GM19463 (cell line): ENCODE results near the gene CACNA1C.

Experiments
- ATAC-seq: cut with Tn5 transposase; IDR thresholded peaks from one replicate; pipeline ENCODE4 v1.9.1; 2021; ENCODE audit warnings: mild to moderate bottlenecking, moderate library complexity; ENCODE audit not compliant: unreplicated experiment

CACNA1C gene

DNA sequence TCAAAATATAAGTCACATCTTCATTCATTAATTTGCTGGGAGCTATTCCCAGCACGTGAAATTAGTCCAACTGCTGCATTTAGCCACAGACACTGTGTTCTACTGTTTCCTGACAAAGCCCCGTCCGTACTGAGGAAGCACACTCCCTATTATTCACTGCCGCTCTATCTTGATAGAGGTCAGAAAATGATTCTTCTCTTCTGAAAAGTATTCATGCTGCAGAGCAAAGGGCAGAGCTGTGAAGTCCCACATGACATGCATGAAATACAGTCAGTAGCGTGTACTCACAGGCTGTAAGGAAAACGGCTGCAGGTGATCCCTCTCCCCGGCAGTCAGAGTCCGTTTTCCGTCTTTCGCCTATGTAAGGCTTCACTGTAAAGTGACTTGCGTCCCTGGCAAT, 439.4 kb downstream of the CACNA1C start:
- ATAC-seq = no peak

DNA sequence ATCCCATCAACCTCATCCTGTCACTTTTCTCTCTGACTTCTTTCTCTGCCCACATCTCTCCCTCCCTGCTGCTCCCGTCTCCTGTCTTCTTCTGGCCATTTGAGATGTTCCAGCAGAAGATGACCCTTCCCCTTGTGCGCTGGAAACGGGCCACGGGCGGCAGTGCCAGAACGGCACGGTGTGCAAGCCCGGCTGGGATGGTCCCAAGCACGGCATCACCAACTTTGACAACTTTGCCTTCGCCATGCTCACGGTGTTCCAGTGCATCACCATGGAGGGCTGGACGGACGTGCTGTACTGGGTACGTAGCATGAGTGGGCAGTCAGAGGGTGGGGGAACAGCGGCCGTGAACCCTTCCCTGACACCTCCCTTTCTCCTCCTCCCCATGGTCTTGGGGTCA, 440.3 kb downstream of the CACNA1C start:
- ATAC-seq = no peak

DNA sequence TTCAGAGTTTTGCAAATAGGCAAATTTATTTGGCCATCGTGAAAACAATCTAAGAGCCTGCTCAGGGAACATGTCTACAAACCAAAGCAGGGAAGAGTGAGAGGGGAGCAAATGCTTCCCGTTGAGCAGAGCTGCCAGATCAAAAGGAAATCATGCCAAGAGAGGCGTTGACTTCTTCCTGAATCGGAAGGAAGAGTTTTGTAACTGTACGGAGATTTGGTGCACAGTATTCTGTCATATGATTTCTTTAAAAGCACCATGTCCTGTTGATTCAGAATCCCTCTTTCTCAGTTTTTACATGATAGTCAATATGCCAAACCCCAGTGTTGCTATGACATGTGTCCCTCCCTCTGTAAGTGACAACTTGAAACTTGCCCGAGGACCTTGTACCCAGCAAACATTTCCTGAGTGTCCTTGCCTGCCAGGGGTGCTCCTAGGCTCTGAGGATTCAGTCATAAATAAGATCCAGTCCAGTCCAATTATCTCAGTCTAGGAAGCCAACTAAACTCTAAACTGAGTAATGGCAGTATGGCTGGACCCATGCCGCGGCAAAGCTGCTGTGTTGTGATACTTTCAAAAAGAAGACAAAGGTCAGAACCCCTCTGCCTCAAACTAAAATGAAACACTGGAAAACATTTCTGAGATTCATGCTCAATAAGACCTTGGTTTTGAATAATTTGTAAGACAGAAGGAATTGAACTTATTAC, 441.9 kb downstream of the CACNA1C start:
- no peak for ATAC-seq

- ATAC-seq = no peak
Measured at GRCh38 chr12:2495417-2496112, 442.8 kb downstream of the CACNA1C start.

DNA sequence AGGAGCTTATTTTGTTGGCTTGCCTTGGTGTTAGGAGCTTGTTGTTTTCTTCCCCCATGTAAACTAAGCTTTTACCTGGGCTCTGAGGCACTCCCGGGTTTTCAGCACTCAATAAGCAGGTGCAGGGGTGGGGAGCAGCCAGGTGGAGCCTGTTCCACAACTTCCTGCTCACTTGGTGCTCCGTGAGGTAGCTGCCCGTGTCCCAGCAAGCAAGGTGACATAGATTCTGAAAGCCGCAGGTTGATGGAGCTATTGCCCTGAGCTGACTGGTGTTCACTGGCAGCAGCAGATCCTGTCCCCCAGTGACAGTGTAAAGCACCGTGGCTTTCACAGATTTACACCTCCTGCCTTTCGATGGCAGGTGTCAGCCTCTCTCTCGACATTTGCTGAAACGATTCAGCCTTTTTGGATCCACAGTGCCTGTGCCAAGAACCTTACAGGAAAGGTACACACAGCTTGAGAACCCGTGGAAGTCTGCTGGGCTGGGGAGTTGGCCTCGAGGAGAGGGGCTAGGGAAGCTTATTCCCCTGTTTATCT, 446.2 kb downstream of the CACNA1C start:
- ATAC-seq = no peak

DNA sequence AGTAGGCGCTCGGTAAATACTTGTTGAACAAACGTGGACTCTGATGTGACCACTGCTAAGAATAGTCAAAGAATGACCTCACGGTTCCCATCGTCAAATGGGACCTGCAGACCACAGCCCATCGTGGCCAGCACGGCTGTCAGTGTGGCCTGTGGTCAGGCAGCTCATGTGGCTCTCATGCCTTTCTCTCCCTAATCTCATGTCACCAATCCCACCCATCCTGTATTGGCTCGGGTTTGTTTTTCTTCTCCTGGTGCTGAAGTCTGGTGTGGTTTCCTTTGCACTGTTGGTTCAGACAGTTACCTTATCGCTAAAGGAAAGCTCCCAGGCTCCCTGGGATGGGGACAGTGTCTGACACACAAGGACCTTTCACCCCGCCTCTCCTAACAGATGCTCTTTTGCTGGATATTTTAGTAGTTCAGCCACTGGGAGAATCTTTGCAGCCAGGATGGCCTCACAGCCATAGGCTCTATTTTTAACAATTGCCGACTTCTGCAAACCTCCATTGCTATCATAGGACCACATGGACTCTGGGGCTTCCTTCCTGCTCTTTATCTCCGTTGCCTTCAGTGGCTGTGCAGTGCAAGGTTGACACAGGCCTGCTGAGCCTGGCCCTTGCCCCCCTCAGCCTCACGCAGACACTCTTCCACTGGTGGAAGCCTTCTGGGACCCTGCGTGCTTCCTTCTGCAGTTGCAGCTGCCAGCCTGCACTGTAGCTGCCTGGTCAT, 448.8 kb downstream of the CACNA1C start:
- no peak for ATAC-seq

DNA sequence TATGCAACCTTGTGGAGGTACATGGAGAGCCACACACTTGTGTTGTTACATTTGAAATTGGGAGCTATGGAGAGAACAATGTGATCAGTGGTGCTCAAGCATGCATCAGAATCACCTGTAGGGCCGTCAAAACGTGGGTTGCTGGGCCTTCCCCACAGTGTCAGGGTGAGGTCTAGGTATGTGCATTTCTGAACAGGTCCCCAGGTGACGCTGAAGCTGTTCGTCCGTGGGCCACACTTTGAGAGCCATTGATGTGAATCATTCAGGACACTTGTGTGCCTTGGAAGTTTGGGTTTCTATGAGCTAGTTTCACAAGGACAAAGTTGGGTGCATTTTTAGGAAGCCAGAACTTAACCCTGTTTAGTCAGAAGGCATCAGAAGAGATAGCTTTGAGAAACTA, 450.2 kb downstream of the CACNA1C start:
- ATAC-seq = no peak

GRCh38 chr12:2503762-2504161, 451.0 kb downstream of the CACNA1C start:
- no peak for ATAC-seq

DNA sequence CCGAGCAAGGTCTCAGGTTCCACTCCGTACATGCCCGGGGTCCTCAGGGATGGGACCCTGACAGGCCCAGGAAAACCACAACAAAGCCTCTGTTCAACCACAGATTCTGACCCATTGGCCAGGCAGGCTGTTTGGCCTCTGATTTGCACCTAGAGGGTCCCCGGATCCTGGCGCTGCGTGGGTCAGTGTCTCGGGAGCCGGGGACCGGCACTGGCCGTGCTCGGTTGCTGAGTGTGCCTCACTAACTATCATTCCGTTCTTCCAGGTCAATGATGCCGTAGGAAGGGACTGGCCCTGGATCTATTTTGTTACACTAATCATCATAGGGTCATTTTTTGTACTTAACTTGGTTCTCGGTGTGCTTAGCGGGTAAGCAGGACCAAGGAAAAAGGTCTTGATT, 451.8 kb downstream of the CACNA1C start:
- ATAC-seq = no peak

GRCh38 chr12:2507814-2508213, 455.0 kb downstream of the CACNA1C start:
- no peak for ATAC-seq

- ATAC-seq = no peak
Measured at GRCh38 chr12:2509137-2509536, 456.4 kb downstream of the CACNA1C start.

- no peak for ATAC-seq
Measured at GRCh38 chr12:2510045-2510444, 457.3 kb downstream of the CACNA1C start.

GRCh38 chr12:2513141-2514037, 460.6 kb downstream of the CACNA1C start:
- ATAC-seq = no peak

DNA sequence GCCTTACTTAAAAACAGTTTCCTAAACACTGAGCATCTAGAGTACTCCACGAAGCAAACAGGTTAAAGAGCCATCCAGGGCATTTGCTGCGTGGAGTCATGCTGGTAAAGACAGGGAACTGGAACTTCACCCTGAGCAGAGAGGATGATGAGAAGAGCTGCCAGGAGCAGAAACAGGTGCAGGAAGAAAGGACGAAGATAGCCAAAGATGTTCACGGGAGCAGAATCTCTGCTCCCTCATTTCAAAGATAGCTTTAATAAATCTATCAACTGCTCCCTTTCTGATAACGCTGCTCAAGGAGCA, 461.2 kb downstream of the CACNA1C start:
- no peak for ATAC-seq

- ATAC-seq = no peak
Measured at GRCh38 chr12:2520722-2521246, 468.0 kb downstream of the CACNA1C start.

DNA sequence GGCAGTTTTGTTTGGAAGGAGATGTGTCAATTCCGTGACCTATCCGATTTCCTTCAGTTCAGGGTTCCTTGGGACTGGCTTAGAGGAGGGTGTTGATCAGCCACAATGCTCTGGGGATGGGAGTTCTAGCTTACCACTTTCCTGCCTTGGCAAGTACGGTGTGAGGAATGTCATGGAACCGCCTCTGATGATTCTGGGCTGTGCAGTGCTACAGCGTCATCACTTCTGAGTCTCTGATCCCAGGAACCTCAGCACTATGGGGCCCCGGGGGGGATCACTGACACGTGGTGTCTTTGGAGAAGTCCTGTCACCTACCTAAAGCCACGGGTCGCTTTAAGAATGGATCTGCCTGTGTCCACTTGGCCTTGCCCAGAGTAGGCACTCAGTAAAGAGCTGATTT, 470.5 kb downstream of the CACNA1C start:
- no peak for ATAC-seq

DNA sequence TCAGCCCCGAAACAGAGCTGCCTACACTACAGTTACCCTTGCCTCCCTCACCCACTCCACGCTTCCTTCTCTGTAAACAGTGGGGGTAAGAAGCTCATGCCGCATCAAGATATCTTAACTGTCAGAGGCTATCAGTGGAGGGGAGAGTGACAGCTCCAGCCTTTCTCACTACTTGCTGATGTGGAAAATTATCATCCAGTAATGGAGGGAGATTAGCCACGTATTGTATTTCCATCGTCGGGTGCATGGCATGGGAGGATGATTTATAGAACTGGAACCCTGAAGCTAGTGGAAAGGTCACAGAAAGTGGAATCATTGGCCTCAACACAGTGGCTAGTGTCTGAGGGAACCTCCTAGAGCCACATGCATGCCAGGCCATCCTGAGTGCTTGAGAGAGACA, 471.1 kb downstream of the CACNA1C start:
- no peak for ATAC-seq

GRCh38 chr12:2526371-2526770, 473.6 kb downstream of the CACNA1C start:
- no peak for ATAC-seq

- no peak for ATAC-seq
Measured at GRCh38 chr12:2528001-2528400, 475.2 kb downstream of the CACNA1C start.

- no peak for ATAC-seq
Measured at GRCh38 chr12:2529807-2530206, 477.0 kb downstream of the CACNA1C start.

- ATAC-seq = no peak
Measured at GRCh38 chr12:2531371-2531770, 478.6 kb downstream of the CACNA1C start.
